NCI-H2029 (cell line): ENCODE data around the gene FSTL5.

Experiments used
- DNase-seq: peaks from one replicate; lab custom pipeline; 2025; lab: John Stamatoyannopoulos, UW

The FSTL5 gene

DNA sequence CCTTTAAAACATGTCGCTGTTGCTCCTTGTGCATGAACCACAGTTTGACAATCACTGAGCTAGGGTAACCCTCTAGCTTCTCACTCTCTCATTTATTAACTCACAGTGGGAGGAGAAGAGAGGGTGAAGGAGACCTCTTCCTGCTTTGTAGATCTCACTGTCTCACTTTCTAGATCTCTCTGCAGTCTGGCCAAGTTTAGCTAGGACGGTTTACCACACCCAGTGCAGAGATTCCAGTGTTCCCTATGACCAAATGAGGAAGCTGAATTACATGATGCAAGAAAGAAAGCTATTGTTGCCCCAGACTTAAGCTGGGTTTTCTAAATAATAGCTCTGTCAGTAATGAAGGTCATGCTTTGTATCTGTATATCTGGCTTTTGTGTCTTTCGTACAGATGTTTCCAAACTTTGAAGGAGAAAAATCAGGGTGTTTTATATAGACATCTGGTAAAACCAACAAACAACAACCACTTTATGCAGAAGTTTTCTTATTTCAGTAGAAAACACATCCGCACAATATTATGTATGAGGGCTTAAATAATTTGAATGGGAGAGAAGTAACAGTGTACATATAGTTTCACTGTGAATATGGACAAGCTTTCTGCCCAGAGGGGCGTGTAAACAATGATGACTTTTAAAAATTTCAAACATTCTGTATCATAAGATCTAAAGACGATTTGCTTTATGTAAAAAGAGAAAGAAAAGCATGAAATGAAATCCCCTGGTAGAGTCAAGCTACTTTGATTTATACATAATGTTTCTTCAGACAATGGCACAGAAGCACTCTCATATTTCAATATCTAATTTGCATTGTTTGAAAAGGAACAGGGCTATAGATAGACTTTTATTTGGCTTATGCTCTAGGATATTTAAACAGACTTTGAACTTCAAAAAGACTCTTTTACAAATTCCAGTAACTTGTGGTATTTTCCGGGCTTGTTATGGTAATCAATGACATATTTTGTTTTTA is 582.3 kb downstream of the FSTL5 start:
- DNase-seq, result no peak

DNA sequence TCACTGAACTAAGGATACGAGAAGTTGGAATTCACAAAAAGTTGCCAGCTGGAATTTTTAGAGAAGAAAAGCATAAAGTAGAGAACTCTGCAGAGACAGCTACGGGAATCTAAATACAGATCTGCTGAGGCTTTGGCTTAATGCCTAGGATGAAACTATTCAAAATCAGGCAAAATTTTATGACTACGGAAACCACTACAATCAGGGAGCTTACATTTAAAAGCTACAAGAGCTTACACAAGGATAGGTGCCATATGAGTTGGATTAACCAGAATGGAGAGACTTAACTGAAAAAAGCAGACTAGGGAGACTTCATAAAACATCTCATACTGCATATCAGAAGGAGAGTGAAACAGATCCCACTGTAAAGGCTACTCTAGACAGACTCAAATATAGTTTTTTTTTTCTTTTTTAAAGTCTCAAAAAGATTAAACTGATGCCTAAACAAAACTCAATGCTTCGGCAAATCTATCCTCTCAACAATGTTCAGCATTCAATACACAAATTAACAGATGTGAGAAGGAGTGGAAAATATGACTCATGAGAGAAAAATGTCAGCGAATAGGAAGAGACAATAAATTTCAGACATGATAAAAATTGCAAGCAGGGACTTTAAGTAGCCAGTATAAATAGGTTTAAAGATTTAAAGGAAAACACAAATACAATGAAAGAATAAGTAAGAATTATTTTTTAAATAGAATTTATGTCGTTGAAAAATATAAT is 586.1 kb downstream of the FSTL5 start:
- no peak for DNase-seq

DNA sequence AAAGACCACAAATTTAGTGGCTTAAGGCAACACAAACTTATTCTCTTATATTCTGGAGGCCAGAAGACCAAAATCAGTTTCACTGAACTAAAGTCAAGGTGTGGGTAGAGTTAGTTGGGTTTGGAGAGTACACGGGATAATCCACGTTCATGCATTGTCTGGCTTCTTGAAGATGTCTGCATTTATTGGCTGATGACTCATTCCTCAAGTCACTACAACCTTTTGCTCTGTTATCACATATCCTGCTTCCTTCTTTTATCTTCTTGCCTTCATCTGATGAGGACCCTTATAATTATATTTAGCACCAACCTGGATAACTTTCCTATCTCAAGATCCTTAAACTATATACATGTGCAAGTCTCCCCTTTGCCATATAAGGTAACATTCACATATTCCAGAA is 590.0 kb downstream of the FSTL5 start:
- no peak for DNase-seq

DNA sequence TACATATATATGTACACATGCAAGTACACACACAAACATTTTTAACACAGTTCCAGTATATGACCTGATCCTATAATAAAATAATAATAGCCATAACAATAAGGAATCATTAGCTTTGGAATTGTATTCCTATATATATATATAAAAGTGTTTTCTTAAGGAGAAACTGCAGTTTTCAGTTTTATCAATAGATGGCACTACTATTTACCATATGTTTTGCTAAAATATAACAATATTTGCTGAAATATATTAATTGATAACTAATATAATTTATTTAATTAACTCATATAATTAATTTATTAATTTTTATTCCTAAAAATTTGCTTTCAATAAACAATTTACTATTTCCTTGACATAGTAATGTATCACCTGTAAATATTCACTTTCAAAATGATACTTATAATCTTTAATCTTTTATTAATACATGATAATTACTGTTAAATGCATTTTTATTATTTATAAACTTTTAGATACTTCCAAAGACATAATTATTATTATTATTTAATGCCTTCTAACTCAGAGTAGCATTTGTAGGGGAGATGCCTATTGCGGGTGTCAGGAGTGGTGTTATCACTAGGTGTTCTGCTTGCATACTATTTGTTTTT is 599.5 kb downstream of the FSTL5 start:
- peak; percentile 2 for DNase-seq

DNA sequence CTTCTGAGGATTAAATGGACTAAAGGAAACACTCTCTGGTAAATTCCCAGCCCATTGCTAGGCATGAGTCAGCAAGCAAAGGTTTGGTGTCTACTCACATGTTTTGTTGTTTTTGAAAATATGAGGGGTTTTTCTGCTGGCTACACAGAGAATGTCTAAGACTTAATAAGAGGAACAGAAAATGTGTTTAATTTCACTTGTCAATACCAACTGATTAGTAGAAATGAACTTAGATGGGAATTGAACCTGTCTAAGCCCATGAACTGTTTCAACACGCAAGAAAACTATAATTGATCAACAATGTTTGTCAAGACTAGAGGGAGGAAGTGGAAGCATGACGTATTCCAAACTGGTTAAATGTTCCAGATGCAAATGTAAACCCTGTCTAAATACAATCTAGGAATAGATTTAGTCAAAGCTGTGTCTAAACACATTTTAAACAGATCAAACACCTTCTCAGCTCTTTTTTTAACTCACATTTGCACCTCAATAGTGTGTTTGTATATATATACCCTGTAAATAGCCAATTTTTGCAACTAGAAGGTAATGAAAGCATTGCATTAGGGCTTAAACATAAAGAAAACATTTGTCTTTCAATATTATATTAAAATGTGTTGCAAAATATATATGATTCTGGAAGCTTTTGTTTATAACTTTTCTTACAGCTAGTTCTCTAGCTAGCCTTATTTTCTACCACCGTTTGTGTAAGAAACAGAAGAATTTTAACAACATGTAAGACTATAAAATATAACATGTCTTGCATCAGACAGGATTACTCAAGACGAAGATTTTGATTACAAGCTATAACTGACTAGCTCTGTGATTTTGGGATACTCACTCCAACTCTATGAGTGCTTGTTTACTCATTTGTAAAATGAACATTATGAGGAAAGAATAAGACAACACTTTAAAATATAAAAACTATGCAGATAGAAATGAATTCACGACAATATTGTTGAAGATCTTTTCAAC is 607.8 kb downstream of the FSTL5 start:
- DNase-seq, result no peak

DNA sequence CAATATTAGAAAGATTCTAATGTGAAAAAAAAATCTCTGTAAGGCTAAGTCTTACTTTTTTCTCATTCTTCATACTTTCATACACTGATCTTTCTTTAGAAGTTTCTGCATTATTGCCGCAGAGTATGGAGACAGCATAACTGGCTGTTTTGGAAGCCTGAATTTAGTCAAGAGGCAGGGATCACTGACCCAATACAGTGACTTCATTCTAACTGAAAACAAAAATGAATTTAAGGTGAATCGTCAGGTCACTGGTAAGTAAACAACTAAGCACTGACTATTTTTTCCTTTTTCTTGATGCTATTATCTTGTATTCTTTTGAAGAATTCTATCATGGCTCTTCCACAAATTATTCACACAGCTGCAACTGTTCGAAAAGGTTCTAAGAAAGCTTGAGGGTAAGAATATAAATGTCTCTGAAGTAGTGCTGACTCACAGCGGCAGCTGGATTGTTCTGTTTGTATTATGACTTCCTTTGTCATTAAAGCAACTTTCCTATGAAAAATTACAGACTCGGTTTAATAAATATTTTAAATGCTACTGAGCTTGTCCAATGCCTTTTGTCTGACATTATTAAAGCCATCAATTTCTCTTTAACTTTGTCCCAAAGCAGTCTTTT is 609.3 kb downstream of the FSTL5 start:
- DNase-seq, result no peak

DNA sequence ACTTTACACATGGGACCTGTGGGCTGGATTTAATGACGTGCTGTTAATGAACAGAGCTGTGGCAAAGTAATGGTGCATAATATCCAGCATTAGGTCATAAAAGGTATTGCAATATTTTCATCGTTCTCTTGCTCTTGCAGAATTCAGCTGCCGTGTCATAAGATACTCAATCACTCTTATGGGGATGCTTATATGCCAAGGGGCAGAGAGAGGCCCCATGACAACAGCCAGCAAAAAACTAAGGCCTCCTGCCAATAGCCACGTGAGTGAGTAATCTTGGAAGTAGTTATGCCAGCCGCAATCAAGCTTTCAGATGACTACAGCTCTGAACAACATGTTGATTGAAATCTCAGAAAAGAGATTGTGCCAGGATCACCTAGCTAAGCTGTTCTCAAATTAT is 616.9 kb downstream of the FSTL5 start:
- DNase-seq, result no peak

DNA sequence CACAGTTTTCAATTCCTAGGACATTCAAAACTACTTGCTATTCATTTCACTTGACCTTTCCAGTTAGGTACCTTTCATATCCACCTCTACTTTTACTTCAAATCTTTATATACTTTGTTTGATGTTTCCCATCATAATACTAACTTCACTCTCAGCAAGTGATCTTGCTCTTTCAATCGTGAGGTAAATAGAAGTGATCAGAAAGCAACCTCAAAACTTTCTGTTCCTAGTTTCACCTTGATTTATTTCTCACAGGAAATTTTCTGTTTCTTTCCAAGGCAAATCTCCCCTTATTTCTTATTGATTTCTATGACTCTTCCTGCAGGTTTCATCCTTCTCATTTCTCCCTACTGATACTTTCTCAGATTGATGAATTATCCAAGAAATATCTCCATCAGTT is 623.5 kb downstream of the FSTL5 start:
- DNase-seq, result no peak

DNA sequence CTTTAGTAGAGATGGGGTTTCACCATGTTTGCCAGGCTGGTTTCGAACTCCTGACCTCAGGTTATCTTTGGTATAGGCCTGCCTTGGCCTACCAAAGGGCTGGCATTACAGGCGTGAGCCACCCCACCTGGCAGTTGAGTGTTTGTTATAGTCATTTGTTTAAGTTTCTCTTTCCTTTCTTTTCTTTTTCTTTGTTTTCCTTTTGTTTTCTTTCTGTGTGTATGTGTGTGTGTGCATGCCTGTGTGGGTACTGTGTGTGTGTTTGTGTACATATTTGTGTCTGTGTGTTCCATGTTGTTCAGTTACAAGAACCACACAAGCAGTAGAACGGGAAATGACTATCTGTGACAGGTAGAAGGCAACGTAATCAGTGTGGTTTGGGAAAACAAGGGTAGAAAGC is 624.9 kb downstream of the FSTL5 start:
- no peak for DNase-seq

DNA sequence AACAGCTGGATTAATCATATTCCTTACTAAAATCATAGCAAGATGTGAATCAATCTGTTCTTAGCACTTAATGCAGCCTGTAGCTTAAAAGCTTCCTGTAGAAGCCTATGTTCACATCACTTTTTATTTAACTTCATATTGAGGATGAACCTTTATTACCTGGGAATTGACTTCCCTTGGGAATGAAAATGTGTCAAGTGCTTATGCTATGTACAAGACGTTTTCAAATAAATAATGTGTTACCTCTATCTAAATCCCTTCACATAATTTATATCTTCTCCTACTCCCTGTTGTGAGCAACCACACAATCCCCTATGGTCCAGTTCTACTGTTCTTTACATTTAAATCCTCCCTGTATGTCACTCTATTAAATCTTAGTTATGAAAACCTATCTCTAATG is 633.1 kb downstream of the FSTL5 start:
- no peak for DNase-seq

DNA sequence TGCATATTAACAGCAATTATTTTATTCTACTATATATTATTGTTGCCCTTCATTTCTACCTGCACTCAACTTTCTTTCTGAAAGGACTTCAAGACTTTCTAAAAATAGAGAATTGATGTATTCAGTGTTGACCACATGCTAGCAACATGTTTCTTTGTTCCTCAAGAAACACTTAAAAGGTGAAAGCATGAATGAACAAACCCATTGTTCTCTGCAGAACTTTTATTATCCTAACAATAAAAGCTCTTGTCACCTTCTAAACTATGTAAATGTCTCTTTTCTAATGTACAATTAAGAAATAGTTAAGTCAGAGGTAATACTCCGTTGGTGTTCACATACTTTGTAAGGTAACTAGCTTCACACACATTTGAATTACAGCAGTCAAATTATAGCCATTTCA is 638.7 kb downstream of the FSTL5 start:
- DNase-seq, result no peak

DNA sequence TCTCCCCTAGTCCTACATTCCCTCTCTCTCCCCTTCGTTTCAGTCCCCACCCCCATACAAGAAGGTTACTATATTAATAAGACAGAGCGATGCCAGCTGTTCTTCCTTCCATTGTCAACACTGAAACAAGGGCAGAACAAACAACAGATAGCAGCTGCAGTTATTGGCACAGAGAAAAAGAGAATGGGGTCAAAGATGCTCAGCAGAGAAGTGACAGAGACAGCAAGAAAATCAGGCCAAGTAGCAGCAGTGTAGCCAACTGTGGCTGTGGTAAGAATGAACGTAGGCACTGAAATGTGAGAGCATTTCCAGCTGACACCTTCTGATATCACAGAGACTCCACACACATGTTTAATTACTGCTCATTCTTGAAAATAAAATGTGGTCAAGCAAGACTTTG is 641.8 kb downstream of the FSTL5 start:
- DNase-seq, result peak; percentile 47

DNA sequence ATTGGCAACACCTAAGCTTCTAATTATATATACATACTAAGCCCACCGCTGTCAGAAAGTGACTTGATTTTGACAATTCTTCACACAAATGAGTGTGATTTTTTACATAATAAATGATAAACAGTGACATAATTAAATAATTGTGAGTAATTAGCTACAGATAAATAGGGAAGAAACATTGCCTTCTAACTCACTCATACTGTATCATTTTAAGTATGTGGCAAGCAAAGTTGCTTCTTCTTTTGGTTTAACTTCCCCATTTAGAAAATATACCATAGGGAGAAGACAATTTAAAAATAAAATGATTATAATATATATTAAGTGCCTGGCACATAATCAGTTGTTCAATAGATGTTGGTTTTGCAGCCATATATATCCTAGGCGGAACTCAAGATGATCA is 644.2 kb downstream of the FSTL5 start:
- DNase-seq, result no peak

DNA sequence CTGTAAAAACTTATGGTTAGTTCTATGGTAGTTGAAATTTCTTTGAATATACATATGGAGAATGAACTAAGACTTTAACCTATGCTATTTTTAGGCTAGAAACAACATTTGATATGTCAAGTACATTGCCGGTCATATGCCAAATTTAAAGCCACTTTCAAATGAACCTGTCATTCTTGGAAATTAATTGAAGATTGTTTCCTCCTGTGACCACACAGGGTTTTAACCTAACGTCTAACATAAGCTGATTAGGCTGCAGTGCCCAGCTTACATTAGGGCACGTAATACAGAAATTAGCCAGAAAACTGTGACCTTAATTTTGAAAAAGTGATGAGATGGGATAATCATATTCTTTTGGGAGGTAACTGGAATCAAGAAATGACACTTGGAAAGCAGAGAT is 645.9 kb downstream of the FSTL5 start:
- DNase-seq, result no peak

DNA sequence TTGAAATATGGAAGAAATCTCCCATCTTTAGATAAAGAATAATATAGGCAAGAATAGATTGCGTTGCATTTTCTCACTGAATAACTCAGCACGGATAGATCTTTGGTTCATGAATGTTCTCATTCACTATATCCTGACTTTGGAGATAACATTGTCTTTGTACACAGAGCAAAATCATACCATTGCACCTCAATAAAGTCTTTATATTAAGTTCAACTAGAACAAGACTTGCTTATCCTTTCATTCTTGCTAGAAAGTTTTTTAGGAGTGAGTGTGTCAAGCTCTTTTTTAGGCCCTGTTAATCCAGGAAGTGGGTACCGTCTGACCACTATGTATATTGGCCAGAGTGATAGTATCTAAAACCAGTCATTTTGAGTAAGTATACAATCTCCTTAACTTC is 658.7 kb downstream of the FSTL5 start:
- no peak for DNase-seq

DNA sequence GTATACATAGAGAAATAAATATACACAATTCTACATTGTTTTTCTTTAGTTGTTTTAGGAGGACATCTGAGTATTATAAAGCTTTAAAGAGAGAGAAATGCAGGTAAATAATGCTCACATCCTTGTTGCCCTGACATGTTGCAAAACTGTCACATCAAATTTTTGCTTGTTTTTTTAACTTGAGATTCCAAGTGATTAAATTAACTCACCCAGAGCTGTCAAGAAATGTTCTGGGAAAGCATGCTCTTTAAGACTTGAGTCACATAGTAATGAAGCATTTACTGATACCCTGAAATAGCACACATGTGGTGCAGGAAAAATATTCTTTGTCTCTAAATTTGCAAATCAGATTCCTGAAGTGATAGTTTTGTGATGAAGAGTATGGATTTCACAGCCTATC is 665.6 kb downstream of the FSTL5 start:
- no peak for DNase-seq

DNA sequence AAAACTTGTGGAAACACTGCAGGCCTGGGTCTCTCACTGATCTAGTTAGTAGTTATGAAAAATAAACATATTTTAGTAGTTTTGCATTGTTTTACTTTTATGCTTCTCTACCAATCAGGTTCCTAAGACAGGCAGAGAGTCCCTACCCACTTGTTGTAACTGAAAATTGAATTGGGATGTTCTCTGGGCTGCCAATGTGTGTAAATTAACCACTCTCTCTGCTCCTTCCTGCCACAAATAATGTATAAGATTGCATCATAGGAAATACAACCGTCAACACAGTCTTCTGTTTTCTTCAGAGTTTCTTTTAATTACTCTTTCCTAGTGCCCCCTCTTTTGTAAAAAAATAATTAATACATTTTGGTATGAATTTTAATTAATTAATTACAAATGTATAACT is 677.3 kb downstream of the FSTL5 start:
- DNase-seq, result no peak

DNA sequence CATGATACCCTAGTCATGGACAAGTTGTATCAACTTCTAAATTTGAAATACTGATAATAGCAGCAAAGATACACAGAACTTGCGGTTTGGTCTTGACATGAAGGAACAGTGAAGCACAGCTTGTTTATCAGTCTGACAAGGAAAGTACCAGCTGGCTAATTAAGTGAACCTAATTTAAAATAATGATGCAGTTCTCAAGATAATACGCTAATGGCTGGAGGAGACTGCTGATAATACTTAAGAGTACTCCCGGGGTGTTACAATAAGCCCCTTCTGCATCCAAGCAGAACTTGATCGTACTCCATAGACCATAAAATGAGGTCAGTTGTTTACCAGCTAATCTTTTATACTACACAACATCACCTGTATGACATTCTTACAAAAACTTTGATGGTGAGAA is 697.5 kb downstream of the FSTL5 start:
- no peak for DNase-seq

DNA sequence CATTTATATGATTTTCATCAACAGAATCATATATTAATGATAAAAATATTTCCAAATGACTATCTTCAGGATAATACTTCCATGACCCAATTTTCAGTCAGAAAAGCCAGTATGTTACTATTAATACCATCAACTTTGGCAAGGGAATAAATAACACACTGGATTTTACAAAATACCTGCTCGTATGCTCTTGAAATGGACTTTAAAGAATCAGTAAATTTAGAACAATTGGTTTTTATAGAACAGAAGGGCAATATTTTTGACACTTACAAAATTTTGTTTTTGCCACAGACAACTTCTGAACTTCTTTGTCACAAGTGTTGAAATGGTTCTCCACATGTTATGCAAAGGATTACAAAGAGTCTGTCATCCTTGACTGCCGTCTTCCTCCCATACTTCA is 700.4 kb downstream of the FSTL5 start:
- no peak for DNase-seq

DNA sequence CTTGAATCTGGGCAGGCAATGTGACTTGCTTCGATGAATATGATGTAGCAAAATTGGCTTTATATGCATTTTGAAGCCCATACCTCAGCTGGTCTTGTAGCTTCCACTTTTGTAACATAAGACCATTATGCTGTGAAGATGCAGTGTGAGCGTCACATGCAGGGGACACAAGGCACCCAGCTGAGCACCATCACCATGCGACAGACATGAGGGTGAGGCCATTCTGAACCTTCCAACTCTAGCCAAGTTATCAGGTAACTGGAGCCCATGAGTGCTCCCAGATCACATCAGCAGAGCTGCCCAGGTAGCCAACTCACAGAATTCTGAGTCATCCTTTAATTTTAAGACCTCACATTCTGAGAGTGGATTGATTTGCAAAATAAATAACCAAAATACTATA is 705.9 kb downstream of the FSTL5 start:
- no peak for DNase-seq

DNA sequence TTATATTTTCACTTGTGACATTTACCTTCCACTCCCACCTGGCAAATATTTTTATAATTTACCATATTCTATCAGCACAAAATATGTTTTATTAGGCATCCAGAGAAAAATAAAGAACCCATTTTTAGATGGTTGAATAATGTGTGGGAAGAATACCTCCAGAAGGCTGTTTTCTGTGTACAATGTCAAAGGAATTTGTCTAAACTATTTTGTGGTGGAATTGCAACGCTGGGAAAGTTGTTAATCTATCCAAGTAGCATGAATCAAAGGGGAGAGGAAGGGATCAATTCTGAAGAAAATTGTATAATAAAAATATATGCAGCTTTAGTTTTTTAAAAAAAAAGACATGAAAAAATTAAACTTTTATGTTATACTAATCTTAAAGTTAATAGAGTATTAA is 706.5 kb downstream of the FSTL5 start:
- no peak for DNase-seq
